WTC11 (cell line): ENCODE data around the gene PLIN3.

Experiments
- TF ChIP-seq, protein P1 (sequence below): fragments of 250-450 bp; sonication (Bioruptor Pico); IDR thresholded peaks from 2 replicates; pipeline ENCODE4 v1.9.0; 2021; ENCODE audit warnings: mild to moderate bottlenecking, borderline replicate concordance
- TF ChIP-seq, protein P2 (sequence below): sonication (generic); formaldehyde crosslinking; IDR thresholded peaks from 2 replicates; pipeline ENCODE4 v1.8.1; 2022; ENCODE audit warnings: mild to moderate bottlenecking, missing genetic modification reagents, moderate library complexity, borderline replicate concordance
- TF ChIP-seq, protein P3 (sequence below): fragments of 200-600 bp; IDR thresholded peaks from 2 replicates; pipeline ENCODE4 v1.8.0; 2022; ENCODE audit warnings: antibody characterized with exemption
- TF ChIP-seq, protein P4 (sequence below): fragments of 250-450 bp; sonication (Bioruptor Pico); conservative IDR thresholded peaks from 2 replicates; pipeline ENCODE4 v1.9.0; 2021; ENCODE audit warnings: mild to moderate bottlenecking

DNA sequence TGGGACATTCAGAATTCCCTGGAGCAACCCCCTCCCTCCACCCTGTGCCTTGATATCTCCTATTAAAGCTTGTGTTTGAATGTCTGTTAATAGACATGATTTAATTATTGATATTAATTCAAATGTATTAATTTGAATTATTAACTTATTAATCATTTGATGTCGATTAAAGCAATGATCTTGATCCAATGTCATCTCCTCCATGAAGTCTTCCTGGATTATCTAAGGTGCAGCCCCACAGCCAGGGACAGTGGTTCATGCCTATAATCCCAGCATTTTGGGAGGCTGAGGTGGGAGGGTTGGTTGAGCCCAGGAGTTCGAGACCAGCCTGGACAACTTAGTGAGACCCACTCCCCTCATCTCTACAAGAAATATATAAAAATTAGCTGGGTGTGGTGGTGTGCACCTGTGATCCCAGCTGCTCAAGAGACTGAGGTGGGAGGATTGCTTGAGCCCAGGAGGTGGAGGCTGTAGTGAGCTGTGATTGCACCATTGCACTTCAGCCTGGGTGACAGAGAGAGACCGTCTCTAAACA is 66.3 kb downstream of the PLIN3 start:
- TF ChIP-seq, protein P1, sequence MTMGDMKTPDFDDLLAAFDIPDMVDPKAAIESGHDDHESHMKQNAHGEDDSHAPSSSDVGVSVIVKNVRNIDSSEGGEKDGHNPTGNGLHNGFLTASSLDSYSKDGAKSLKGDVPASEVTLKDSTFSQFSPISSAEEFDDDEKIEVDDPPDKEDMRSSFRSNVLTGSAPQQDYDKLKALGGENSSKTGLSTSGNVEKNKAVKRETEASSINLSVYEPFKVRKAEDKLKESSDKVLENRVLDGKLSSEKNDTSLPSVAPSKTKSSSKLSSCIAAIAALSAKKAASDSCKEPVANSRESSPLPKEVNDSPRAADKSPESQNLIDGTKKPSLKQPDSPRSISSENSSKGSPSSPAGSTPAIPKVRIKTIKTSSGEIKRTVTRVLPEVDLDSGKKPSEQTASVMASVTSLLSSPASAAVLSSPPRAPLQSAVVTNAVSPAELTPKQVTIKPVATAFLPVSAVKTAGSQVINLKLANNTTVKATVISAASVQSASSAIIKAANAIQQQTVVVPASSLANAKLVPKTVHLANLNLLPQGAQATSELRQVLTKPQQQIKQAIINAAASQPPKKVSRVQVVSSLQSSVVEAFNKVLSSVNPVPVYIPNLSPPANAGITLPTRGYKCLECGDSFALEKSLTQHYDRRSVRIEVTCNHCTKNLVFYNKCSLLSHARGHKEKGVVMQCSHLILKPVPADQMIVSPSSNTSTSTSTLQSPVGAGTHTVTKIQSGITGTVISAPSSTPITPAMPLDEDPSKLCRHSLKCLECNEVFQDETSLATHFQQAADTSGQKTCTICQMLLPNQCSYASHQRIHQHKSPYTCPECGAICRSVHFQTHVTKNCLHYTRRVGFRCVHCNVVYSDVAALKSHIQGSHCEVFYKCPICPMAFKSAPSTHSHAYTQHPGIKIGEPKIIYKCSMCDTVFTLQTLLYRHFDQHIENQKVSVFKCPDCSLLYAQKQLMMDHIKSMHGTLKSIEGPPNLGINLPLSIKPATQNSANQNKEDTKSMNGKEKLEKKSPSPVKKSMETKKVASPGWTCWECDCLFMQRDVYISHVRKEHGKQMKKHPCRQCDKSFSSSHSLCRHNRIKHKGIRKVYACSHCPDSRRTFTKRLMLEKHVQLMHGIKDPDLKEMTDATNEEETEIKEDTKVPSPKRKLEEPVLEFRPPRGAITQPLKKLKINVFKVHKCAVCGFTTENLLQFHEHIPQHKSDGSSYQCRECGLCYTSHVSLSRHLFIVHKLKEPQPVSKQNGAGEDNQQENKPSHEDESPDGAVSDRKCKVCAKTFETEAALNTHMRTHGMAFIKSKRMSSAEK: no peak
- TF ChIP-seq, protein P2, sequence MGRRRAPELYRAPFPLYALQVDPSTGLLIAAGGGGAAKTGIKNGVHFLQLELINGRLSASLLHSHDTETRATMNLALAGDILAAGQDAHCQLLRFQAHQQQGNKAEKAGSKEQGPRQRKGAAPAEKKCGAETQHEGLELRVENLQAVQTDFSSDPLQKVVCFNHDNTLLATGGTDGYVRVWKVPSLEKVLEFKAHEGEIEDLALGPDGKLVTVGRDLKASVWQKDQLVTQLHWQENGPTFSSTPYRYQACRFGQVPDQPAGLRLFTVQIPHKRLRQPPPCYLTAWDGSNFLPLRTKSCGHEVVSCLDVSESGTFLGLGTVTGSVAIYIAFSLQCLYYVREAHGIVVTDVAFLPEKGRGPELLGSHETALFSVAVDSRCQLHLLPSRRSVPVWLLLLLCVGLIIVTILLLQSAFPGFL: no peak
- TF ChIP-seq, protein P3, sequence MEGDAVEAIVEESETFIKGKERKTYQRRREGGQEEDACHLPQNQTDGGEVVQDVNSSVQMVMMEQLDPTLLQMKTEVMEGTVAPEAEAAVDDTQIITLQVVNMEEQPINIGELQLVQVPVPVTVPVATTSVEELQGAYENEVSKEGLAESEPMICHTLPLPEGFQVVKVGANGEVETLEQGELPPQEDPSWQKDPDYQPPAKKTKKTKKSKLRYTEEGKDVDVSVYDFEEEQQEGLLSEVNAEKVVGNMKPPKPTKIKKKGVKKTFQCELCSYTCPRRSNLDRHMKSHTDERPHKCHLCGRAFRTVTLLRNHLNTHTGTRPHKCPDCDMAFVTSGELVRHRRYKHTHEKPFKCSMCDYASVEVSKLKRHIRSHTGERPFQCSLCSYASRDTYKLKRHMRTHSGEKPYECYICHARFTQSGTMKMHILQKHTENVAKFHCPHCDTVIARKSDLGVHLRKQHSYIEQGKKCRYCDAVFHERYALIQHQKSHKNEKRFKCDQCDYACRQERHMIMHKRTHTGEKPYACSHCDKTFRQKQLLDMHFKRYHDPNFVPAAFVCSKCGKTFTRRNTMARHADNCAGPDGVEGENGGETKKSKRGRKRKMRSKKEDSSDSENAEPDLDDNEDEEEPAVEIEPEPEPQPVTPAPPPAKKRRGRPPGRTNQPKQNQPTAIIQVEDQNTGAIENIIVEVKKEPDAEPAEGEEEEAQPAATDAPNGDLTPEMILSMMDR: no peak
- TF ChIP-seq, protein P4, sequence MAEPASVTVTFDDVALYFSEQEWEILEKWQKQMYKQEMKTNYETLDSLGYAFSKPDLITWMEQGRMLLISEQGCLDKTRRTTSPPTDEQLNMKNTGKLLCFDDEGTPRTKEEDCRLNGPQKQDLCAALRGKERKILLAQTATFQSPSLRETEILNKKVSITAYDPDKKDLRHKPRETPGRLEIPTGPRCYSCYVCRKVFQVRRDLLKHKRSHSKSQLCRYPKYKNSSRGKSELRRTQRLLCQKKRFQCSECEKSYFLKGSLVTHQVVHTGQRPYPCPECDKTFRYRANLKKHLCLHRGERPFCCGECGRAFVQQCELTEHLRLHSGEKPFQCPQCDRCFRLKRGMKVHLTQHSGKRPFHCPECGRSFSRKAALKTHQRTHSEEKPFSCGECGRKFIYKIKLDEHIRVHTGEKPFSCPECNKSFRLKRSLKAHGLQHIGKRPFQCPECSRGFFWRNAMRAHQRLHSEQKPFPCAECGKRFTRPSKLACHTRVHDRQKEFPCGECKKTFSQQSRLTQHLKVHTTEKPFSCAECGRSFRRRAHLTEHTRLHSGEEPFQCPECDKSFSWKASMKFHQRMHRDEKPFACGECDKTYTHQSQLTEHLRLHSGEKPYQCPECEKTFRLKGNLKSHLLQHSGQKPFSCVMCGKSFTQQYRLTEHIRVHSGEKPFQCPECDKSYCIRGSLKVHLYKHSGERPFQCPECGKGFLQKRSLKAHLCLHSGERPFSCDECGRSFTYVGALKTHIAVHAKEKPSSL (CRISPR knock-in tag): no peak
